ENCODE measurements around the gene ZBTB9. TPM values are rescaled to one million over a fixed set of nuclear protein-coding genes. Genes with fewer than 3 reads are reported as not detected.
"Not testable (repeated sequence)": the region's sequence is repeated elsewhere in the genome, so short reads cannot be mapped to it uniquely, and the experiment has no call there.

ZBTB9 gene
- polyA plus RNA-seq, 1 donor = 5.8 TPM

DNA sequence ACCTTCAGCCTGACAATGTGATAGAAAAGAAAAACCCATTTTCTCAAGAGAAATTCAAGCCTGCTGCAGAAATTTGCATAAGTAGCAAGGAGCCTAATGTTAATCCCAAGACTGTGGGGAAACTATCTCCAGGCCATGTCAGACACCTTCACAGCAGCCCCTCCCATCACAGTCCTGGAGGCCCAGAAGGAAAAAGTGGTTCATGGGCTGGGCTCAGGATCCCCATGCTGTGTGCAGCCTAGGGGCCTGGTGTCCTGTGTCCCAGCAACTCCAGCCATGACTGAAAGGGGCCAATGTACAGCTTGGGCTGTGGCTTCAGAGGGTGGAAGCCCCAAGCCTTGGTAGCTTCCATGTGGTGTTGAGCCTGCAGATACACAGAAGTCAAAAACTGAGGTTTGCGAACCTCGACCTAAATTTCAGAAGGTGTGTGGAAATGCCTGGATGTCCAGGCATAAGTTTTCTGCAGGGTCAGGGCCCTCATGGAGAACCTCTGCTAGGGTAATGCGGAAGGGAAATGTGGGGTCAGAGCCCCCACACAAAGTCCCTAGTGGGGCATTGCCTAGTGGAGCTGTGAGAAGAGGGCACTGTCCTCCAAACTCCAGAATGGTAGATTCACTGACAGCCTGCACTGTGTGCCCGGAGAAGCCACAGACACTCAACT lies 11.8 kb downstream of the ZBTB9 start:
- DNase-seq (ENCODE audit: low read depth) = no peak

GRCh38 chr6:33467091-33467490 lies 12.7 kb downstream of the ZBTB9 start:
- no peak for DNase-seq (ENCODE audit: low read depth)

DNA sequence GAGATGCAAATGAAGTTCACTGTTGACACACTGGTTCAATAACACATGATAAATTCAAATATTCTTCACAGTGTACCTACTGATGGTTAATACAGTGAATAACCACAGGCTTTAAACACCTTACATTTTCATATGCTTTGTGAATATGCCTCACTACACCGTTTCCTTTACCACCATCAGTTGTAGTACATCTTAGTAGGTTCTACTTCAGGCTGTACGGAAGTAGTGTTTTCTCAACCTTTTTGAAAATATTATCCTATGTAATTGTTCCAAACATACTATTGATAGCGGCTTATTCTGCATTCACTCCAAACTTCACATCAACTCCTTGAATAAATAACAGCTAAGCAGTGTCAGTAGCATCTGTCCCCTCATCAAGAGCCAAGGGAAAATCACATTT lies 15.3 kb downstream of the ZBTB9 start:
- DNase-seq (ENCODE audit: low read depth) = no peak

GRCh38 chr6:33477864-33478263 lies 23.5 kb downstream of the ZBTB9 start:
- no peak for DNase-seq (ENCODE audit: low read depth)

DNA sequence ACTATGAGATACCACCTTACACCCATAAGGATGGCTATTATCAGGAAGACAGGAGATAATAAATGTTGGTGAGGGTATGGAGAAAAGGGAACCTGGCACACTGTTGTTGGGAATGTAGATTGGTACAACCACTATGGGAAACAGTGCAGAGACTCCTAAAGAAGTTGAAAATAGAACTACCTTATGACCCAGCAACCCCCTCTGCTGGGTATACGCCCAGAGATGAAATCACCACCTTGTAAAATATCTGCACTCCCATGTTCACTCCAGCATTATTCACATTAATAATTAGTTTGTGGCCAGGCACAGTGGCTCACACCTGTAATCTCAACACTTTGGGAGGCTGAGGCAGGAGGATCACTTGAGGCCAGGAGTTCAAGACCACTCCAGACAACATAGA lies 26.8 kb downstream of the ZBTB9 start:
- DNase-seq (ENCODE audit: low read depth) = no peak

- not testable (repeated sequence) for DNase-seq (ENCODE audit: low read depth)
Measured at GRCh38 chr6:33482620-33483019, 28.2 kb downstream of the ZBTB9 start.

GRCh38 chr6:33483678-33484077 lies 29.3 kb downstream of the ZBTB9 start:
- DNase-seq (ENCODE audit: low read depth) = no peak

DNA sequence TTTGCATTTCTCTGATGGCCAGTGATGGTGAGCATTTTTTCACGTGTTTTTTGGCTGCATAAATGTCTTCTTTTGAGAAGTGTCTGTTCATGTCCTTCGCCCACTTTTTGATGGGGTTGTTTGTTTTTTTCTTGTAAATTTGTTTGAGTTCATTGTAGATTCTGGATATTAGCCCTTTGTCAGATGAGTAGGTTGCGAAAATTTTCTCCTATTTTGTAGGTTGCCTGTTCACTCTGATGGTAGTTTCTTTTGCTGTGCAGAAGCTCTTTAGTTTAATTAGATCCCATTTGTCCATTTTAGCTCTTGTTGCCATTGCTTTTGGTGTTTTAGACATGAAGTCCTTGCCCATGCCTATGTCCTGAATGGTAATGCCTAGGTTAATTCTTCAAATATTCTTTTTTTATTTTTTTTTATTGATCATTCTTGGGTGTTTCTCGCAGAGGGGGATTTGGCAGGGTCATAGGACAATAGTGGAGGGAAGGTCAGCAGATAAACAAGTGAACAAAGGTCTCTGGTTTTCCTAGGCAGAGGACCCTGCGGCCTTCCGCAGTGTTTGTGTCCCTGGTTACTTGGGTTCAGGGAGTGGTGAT lies 30.4 kb downstream of the ZBTB9 start:
- DNase-seq (ENCODE audit: low read depth) = not testable (repeated sequence)

- not testable (repeated sequence) for DNase-seq (ENCODE audit: low read depth)
Measured at GRCh38 chr6:33485680-33486079, 31.3 kb downstream of the ZBTB9 start.

GRCh38 chr6:33488339-33488738 lies 34.0 kb downstream of the ZBTB9 start:
- DNase-seq (ENCODE audit: low read depth) = no peak

- no peak for DNase-seq (ENCODE audit: low read depth)
Measured at GRCh38 chr6:33490198-33490597, 35.8 kb downstream of the ZBTB9 start.

- DNase-seq (ENCODE audit: low read depth) = no peak
Measured at GRCh38 chr6:33490621-33491020, 36.2 kb downstream of the ZBTB9 start.

- DNase-seq (ENCODE audit: low read depth) = no peak
Measured at GRCh38 chr6:33492093-33492492, 37.7 kb downstream of the ZBTB9 start.

- DNase-seq (ENCODE audit: low read depth) = no peak
Measured at GRCh38 chr6:33497157-33497556, 42.8 kb downstream of the ZBTB9 start.

GRCh38 chr6:33502486-33502885 lies 48.1 kb downstream of the ZBTB9 start:
- no peak for DNase-seq (ENCODE audit: low read depth)

- no peak for DNase-seq (ENCODE audit: low read depth)
Measured at GRCh38 chr6:33504486-33504885, 50.1 kb downstream of the ZBTB9 start.

- DNase-seq (ENCODE audit: low read depth) = no peak
Measured at GRCh38 chr6:33505548-33506370, 51.4 kb downstream of the ZBTB9 start.

Other genes with a start within 250 kb of the ZBTB9 start
- 11.6 TPM for gene HSD17B8, start 249.9 kb upstream of the ZBTB9 start, polyA plus RNA-seq (ENCODE audit: insufficient read length)
- gene RING1, start 246.1 kb upstream of the ZBTB9 start, polyA plus RNA-seq (ENCODE audit: insufficient read length) = 29.4 TPM
- gene VPS52, start 182.7 kb upstream of the ZBTB9 start, polyA plus RNA-seq (ENCODE audit: insufficient read length) = 45.3 TPM
- 4,951 TPM for gene RPS18, start 182.5 kb upstream of the ZBTB9 start, polyA plus RNA-seq (ENCODE audit: insufficient read length)
- 1.6 TPM for gene B3GALT4, start 177.5 kb upstream of the ZBTB9 start, polyA plus RNA-seq (ENCODE audit: insufficient read length)
- 52.7 TPM for gene WDR46, start 165.3 kb upstream of the ZBTB9 start, polyA plus RNA-seq (ENCODE audit: insufficient read length)
- 43.7 TPM for gene PFDN6, start 165.0 kb upstream of the ZBTB9 start, polyA plus RNA-seq (ENCODE audit: insufficient read length)
- gene RGL2, start 155.6 kb upstream of the ZBTB9 start, polyA plus RNA-seq (ENCODE audit: insufficient read length) = 54.4 TPM
- 20.3 TPM for gene TAPBP, start 140.5 kb upstream of the ZBTB9 start, polyA plus RNA-seq (ENCODE audit: insufficient read length)
- 13.4 TPM for gene ZBTB22, start 136.8 kb upstream of the ZBTB9 start, polyA plus RNA-seq (ENCODE audit: insufficient read length)
- 29.5 TPM for gene DAXX, start 131.6 kb upstream of the ZBTB9 start, polyA plus RNA-seq (ENCODE audit: insufficient read length)
- 18.0 TPM for gene KIFC1, start 62.8 kb upstream of the ZBTB9 start, polyA plus RNA-seq (ENCODE audit: insufficient read length)
- 48.4 TPM for gene PHF1, start 43.6 kb upstream of the ZBTB9 start, polyA plus RNA-seq (ENCODE audit: insufficient read length)
- 123 TPM for gene CUTA, start 36.5 kb upstream of the ZBTB9 start, polyA plus RNA-seq (ENCODE audit: insufficient read length)
- 28.1 TPM for gene SYNGAP1, start 34.5 kb upstream of the ZBTB9 start, polyA plus RNA-seq (ENCODE audit: insufficient read length)
- gene BAK1, start 125.7 kb downstream of the ZBTB9 start, polyA plus RNA-seq (ENCODE audit: insufficient read length) = 17.9 TPM
- gene ITPR3, start 166.7 kb downstream of the ZBTB9 start, polyA plus RNA-seq (ENCODE audit: insufficient read length) = 6.8 TPM

All from forelimb muscle (tissue), 1 donor.